HG03457 (cell line): ENCODE results near the gene VEGFC.

ENCODE experiments used
- ATAC-seq: cut with Tn5 transposase; IDR thresholded peaks from one replicate; pipeline ENCODE4 v1.9.1; 2021; ENCODE audit warnings: moderate number of reproducible peaks; ENCODE audit not compliant: unreplicated experiment

The VEGFC gene

GRCh38 chr4:176767183-176767582 lies 25.5 kb downstream of the VEGFC start:
- ATAC-seq = no peak

GRCh38 chr4:176762661-176763308 lies 29.9 kb downstream of the VEGFC start:
- no peak for ATAC-seq

- ATAC-seq = no peak
Observed at GRCh38 chr4:176761872-176762271, 30.9 kb downstream of the VEGFC start.

- ATAC-seq = no peak
Observed at GRCh38 chr4:176760471-176760870, 32.3 kb downstream of the VEGFC start.

DNA sequence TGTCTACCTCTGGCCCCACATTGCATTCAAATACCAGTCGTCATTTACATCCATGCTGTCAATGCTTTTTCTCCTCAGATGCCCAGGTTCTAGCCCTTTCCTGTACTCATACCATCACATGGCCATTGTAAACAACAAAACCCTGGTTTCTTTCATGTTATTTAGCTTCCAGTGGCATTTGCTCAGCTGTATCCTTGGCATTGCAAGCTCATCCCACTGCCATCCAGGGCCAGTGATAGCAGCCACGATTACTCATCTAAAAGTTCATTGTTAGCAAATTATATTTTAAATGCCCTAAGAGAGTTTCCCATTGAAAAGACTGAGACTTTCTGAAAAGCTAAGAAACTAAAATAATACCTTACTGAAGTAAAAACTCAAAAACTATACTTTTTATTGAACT lies 34.0 kb downstream of the VEGFC start:
- ATAC-seq = no peak

GRCh38 chr4:176758323-176758722 lies 34.4 kb downstream of the VEGFC start:
- ATAC-seq = no peak

DNA sequence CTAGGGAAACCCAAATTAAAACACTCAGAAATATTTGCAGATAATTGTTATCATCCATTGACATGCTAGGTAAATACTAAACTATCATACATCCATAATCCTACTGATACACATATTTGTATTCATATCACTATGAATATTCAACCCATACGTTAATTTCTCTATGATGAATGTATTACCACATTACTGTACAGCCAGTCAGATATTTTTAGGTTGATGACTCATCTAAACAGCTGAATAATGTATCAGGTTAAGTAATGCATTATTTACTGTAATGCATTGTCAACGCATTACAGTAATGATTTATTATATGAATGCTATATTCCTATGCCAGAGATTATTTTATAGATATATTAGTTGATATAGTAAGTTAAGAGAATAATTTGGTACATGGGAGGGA lies 37.1 kb downstream of the VEGFC start:
- ATAC-seq = no peak

DNA sequence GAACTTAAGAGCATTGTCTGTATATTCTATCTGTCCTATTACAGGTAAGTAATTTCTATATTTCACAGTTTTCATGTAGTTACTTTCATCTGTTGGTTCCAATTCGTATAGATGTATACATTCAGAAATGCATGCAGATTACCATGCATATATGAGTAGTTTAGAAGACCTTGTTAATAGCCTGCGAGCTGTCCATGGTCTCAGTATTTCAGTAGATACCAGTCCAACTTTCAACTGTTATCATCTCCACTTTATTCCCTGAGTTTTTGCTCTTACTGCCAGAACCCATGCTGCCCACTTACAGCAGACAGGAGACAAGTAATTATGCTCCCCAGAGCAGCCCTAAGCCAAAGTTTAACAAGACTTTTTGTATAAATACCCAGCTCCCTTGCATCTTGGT lies 37.7 kb downstream of the VEGFC start:
- ATAC-seq = no peak

GRCh38 chr4:176753049-176753448 lies 39.7 kb downstream of the VEGFC start:
- ATAC-seq = no peak

- no peak for ATAC-seq
Observed at GRCh38 chr4:176752191-176752749, 40.5 kb downstream of the VEGFC start.

GRCh38 chr4:176751061-176751460 lies 41.7 kb downstream of the VEGFC start:
- no peak for ATAC-seq

DNA sequence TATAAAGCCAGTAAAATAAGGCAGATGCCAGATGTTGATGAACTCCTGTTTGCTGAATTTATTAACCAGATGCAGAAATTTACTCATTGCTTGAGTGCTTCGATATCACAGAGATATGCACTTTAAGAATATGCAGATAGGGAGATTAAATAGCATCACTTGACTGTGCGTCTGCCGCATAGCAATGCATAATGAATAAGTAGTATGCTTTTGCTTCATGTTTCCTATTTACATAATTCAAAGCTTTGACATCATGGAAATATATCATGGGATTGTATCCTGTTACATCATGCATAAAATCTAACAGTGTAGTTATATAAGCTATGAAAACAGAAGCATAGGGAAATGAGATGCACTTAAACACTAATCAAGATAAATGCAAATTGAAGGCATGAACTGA lies 45.9 kb downstream of the VEGFC start:
- no peak for ATAC-seq

DNA sequence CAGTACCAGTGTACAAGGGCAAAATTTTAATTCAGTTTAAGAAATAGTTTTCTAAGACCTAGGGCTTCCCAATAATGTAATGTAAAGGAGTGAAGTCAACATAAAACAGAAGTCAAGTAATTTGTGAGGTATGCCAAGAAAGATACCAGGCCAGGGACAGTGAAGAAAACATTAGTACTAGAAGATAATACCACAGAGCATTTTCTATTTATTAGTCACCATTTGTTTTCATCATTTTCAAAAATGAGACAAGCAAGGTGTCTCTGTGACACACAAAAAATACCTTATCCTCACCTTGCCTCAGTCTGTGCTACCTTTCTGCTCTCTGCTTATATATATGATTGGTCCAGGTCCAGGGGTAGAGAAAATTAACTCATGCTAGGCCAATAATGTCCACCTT lies 46.8 kb downstream of the VEGFC start:
- ATAC-seq = no peak

- ATAC-seq = no peak
Observed at GRCh38 chr4:176744091-176744490, 48.6 kb downstream of the VEGFC start.

GRCh38 chr4:176742211-176742610 lies 50.5 kb downstream of the VEGFC start:
- ATAC-seq = no peak

DNA sequence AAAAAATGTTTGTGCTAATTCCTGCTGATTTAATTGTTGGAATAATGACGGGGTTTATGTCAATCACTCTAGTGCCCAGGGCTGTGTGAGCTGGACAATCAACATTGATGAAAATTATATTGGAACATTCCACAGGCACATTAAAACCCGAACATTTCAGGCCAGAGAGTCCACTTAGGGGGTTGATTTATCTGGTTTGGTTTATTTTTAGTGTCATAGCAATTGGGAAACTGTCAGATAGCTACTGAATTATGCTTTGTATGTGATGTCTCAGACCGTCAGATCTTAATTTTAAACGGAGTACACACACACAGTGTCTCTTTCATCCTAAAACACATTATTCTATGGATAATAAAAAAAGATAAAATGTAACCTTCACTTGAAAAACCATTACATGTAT lies 51.5 kb downstream of the VEGFC start:
- ATAC-seq = no peak

DNA sequence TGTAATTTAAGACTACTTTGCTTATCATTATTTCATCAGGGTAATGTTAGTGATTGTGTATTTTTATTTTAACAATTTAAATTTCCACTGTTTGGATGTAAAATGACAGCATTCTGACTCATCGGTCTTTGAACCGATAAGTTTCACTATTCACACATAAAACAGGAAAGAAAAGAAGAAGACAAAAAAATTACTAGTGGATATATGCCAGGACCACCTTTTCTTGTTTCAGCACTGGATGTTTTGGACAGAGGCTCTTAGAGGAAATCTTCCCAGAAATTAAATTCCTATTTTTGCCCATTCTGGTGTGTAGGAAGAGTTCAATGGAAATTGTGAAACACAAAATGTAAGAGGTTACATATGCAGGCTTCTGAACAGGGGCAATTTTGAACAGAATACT lies 57.4 kb downstream of the VEGFC start:
- no peak for ATAC-seq

GRCh38 chr4:176734461-176734860 lies 58.3 kb downstream of the VEGFC start:
- no peak for ATAC-seq

DNA sequence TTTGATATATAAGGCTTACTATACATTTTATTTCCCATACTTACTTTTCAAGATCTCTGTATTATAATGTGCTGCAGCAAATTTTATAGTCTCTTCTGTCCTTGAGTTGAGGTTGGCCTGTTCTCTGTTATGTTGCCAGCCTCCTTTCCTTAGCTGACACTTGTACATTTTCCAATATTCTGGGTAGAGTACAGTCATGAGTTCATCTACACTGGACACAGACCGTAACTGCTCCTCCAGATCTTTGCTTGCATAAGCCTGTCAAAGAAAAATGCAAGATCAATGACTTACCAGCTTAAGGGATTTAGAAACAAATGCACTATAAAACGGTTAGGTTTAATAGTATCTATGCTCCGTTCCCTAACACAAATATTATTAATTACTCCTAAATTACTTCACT lies 63.2 kb downstream of the VEGFC start:
- no peak for ATAC-seq

DNA sequence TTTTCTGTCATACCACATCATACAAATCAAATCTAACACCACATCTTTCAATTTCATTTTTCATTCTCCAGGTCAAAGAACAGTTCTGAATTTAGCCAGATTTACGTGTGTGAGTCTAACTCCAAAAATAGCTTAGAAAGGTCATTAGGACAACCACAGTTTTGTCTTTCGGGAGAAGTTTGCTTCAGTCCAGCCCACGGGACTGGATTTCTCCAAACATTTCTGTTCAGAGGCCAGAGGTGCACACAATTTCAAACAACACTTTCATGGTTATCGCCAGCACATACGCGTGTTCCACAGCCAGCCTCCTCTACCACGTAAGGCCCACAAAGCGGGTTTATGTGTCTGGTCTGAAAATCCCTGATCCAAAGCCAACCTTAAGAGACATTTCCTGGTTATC lies 65.9 kb downstream of the VEGFC start:
- ATAC-seq = no peak

GRCh38 chr4:176721459-176721858 lies 71.3 kb downstream of the VEGFC start:
- no peak for ATAC-seq

DNA sequence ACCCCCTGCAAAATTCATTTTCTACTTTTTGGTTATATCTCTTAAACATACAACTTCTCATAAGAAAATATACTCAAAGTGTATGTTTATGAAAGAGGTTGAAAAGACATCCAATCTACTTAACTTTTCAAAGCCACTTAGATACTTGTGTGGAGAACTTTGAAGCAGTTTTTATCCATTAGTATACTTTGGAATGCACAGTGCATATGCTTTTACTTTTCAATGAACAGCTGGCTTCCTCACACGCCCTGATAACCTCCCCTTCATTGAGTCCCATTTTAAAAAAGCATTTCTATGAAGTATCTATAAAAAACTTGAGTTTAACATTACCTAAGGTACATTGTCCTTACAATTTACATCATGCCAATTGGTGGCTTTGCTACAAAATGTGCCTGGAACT lies 73.8 kb downstream of the VEGFC start:
- no peak for ATAC-seq

- ATAC-seq = no peak
Observed at GRCh38 chr4:176717237-176717636, 75.5 kb downstream of the VEGFC start.
